ENCODE results near the gene ALK.

- TF ChIP-seq POLR2AphosphoS5 (IDR thresholded peaks at IDR 0.05; ENCODE audit: borderline replicate concordance, low read depth, low read length) (no peak), EZH2 (IDR thresholded peaks at IDR 0.05) (no peak)
Measured at GRCh38 chr2:29332540-29332939, 588.8 kb downstream of the ALK start.
